GM12875 (cell line): ENCODE measurements around the gene PEX7.
"Not testable (repeated sequence)": the region's sequence is repeated elsewhere in the genome, so short reads cannot be mapped to it uniquely, and the experiment has no call there.

Experiments
- H3K4me3 ChIP-seq: one replicate; pipeline ENCODE4 v1.5.1; 2011; ENCODE audit warnings: low read depth, low read length, control low read depth
- CTCF ChIP-seq: IDR thresholded peaks from 2 replicates; pipeline ENCODE4 v1.5.1; 2011; ENCODE audit warnings: low read depth, mild to moderate bottlenecking, control low read depth, inconsistent platforms, low read length, moderate library complexity, borderline replicate concordance; ENCODE audit not compliant: insufficient read depth

The PEX7 gene

GRCh38 chr6:136901212-136901784, 78.9 kb downstream of the PEX7 start:
- no peak overlapping the region for H3K4me3 ChIP-seq
- TF ChIP-seq CTCF = no peak

- H3K4me3 ChIP-seq = not testable (repeated sequence)
These were observed 82.1 kb downstream of the PEX7 start for GRCh38 chr6:136904477-136904876.

GRCh38 chr6:136914947-136915346, 92.6 kb downstream of the PEX7 start:
- H3K4me3 ChIP-seq = no peak overlapping the region
- TF ChIP-seq CTCF = no peak

DNA sequence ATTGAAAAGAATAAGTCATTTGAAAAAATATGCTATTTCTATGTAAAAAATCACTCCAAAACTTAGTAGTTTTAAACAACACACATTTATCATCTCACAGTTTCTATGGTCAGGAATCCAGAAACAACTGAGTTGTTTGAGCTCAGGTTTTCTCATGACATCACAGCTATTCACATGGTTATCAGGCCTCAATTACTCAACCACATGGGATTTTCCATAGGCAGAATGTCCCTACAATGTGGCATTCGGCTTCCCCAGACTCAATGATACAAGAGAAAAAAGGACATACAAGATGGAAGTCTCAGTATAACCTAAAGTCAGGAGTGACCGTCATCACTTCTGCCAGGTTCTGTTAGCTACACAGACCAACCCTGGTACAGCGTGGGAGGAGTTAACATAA, 96.3 kb downstream of the PEX7 start:
- no peak for TF ChIP-seq CTCF
- no peak overlapping the region for H3K4me3 ChIP-seq

DNA sequence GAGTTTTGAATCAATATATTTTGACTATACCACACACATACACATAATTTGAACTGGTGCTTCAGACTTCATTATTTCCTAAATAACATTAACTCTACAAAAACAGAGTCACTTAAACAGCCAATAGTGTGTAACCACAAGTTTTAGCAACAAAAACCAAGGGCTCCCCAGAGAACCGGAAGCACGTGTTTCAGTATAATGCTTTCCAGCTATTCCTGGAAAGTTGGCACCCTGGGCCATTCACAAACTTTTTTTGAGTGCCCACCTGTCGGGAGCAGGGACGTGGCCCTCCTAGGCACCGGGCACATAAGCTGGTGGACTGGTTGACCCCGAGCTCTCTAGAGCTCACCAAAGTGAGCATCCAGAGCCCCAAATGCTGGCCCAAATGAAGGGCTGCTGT, 97.8 kb downstream of the PEX7 start:
- H3K4me3 ChIP-seq = no peak overlapping the region
- TF ChIP-seq CTCF = no peak

DNA sequence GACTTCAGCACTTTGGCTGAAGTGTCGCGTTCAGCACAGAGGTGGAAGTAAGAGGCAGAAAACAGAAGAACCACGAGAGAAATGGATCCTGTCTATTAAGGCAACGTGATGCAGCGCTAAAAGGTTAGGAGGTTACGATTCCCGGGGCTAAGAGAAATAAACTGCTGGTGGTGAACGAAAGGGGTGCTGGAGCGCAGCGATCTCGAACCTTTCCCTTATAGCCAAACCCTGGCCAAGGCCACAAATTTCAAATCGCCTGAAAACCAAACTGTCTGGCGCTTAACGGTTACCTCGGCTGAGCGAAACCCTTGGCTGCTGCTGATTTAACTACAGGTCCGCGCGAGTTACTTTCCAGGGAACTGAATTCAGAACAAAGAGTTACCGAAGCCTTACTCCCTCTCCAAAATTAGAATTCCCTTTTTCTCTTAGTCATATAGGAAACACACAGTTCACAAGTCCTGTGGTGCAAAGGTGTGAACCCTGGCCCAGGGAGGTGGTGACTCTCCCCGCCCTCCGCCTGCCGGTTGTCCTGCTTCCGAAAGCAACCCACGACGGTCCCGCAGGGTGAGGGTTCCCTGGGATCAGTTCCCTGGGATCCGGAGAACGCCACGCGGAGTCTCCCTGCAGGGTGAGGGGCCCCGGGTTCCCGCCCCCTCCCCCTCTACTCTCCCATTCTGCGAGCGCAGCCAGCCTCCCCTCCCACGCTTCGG, 98.4 kb downstream of the PEX7 start:
- H3K4me3 ChIP-seq = peak overlapping the region; percentile 10

GRCh38 chr6:136921381-136921935, 99.1 kb downstream of the PEX7 start:
- TF ChIP-seq CTCF = no peak
- H3K4me3 ChIP-seq = peak overlapping the region; percentile 43

More for the DNA sequence above, 98.4 kb downstream of the PEX7 start:
- TF ChIP-seq CTCF = no peak
